Bronchial epithelial cell (primary cell): Measurements from ENCODE around the gene LSAMP. TPM values are rescaled to one million over a fixed set of nuclear protein-coding genes. Genes with fewer than 3 reads are reported as not detected.
A peak's percentile ranks its signal among the peaks of the same experiment; 100 is the strongest.

ENCODE experiments used
- DNase-seq: peaks from one replicate; pipeline ENCODE4 v3.0.0-alpha.2; 2010; ENCODE audit warnings: low read depth
- FAIRE-seq: peaks from 2 replicates; lab custom pipeline; 2011; peaks lifted over from hg19 to GRCh38; lab: Jason Lieb, UNC
- H3K27me3 ChIP-seq: 2 replicates; pipeline ENCODE4 v1.5.1; 2011; ENCODE audit warnings: low read length; ENCODE audit not compliant: control insufficient read depth, insufficient read depth
- H3K36me3 ChIP-seq: 2 replicates; pipeline ENCODE4 v1.5.1; 2011; ENCODE audit warnings: low read length; ENCODE audit not compliant: control insufficient read depth, insufficient read depth
- H3K4me3 ChIP-seq: 2 replicates; pipeline ENCODE4 v1.5.1; 2011; ENCODE audit warnings: mild to moderate bottlenecking, low read depth, low read length, control low read depth
- CTCF ChIP-seq: IDR thresholded peaks from 2 replicates; pipeline ENCODE4 v1.5.1; 2011; ENCODE audit warnings: mild to moderate bottlenecking, moderate library complexity, low read length, control low read depth, inconsistent platforms; ENCODE audit not compliant: insufficient read depth, severe bottlenecking
- total RNA-seq: library from RNA; depleted of rRNA; stranded (reverse); fragments of >200 nt; gene quantifications from 2 replicates; pipeline ENCODE4 v1.2.1, GENCODE V29; 2014

The LSAMP gene
- total RNA-seq, 1 donor from 2014 or later, result 0.26 TPM

GRCh38 chr3:116046350-116046749 lies 398.9 kb downstream of the LSAMP start:
- TF ChIP-seq CTCF, result no peak
- no peak for FAIRE-seq

GRCh38 chr3:116045314-116045713 lies 400.0 kb downstream of the LSAMP start:
- Histone ChIP-seq H3K27me3 (no peaks in the 10 kb centered on the region), H3K36me3 (no peaks in the 10 kb centered on the region), H3K4me3 (no peak overlapping the region)
- DNase-seq (no peak), FAIRE-seq (no peak)
- no peak for TF ChIP-seq CTCF

More at GRCh38 chr3:116046350-116046749, 398.9 kb downstream of the LSAMP start:
- DNase-seq, result no peak
- H3K27me3 ChIP-seq, result no peaks in the 10 kb centered on the region
- no peaks in the 10 kb centered on the region for H3K36me3 ChIP-seq
- H3K4me3 ChIP-seq, result no peak overlapping the region

- H3K36me3 ChIP-seq, result no peaks in the 10 kb centered on the region
- no peaks in the 10 kb centered on the region for H3K27me3 ChIP-seq
- TF ChIP-seq CTCF, result no peak
- FAIRE-seq, result no peak
- DNase-seq, result no peak
- H3K4me3 ChIP-seq, result no peak overlapping the region
Observed at GRCh38 chr3:116040152-116040551, 405.1 kb downstream of the LSAMP start.

GRCh38 chr3:116039651-116039985 lies 405.7 kb downstream of the LSAMP start:
- Histone ChIP-seq H3K4me3 (no peak overlapping the region), H3K36me3 (no peaks in the 10 kb centered on the region), H3K27me3 (no peaks in the 10 kb centered on the region)
- DNase-seq, result no peak
- FAIRE-seq, result no peak
- TF ChIP-seq CTCF, result no peak

- Histone ChIP-seq H3K36me3 (no peaks in the 10 kb centered on the region), H3K27me3 (no peaks in the 10 kb centered on the region), H3K4me3 (no peak overlapping the region)
- DNase-seq, result peak; percentile 81
- FAIRE-seq, result no peak
- no peak for TF ChIP-seq CTCF
Observed at GRCh38 chr3:116038968-116039650, 406.2 kb downstream of the LSAMP start.
